Amygdala (tissue), 56 donors: ENCODE data around the gene ALDH1A3.
"Not testable (repeated sequence)": the region's sequence is repeated elsewhere in the genome, so short reads cannot be mapped to it uniquely, and the experiment has no call there.

Experiments
- DNase-seq, 56 donors: peaks; one replicate each; lab custom pipeline; 2025; lab: John Stamatoyannopoulos, UW

Gene ALDH1A3

GRCh38 chr15:100879464-100880138 is at the start of gene ALDH1A3:
Gene ALDH1A3 (plus strand): TSS chr15:100879831. CDS start chr15:100879908, 77 bp downstream.
- DNase-seq: peak in 2 of 56 donors; percentile 18 to 21

DNA sequence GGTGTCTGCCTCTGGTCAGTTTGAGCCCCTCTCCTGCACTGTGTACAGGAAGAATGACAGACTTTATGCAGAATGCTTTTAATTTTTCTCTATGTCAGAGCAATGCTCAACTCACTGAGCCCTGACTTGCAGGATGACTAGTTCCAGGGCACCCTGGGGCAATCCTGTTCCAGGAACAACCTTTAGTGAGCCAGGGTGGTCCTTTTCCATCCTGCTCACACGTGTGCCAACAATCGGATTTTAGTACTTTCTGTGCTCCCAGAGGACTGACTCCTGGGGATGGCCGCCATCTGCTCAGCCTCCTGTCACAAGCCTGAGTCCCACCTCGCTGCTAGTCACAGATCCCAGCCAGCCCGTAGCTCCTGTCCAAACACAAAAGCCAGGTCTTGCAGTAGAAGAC is 48.2 kb upstream of the ALDH1A3 start:
- DNase-seq: no peak

- DNase-seq: no peak
Observed at GRCh38 chr15:100832149-100832942, 47.3 kb upstream of the ALDH1A3 start.

- peak in 1 of 56 donors; percentile 15 for DNase-seq
Observed at GRCh38 chr15:100833417-100834389, 45.9 kb upstream of the ALDH1A3 start.

GRCh38 chr15:100834731-100835130 is 44.9 kb upstream of the ALDH1A3 start:
- no peak for DNase-seq

DNA sequence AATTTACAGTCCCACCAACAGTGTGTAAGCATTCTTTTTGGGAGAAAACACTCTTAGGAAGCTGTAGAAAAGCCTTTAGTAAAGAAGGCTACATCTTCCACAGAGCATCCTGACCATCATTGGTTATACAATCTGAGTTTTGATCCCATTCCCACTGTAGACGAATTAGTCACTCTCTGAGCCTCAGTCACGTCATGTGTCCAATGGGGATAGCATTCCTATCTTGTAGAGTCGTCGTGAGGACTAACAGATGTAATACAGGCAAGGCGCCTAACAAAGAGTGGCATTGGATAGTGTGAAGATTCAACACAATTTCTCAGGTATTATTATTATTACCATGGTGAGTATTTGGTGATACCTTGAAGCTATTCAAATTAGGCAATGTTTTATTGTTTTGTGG is 44.0 kb upstream of the ALDH1A3 start:
- DNase-seq: no peak

GRCh38 chr15:100836501-100836900 is 43.1 kb upstream of the ALDH1A3 start:
- DNase-seq: no peak

GRCh38 chr15:100841426-100841825 is 38.2 kb upstream of the ALDH1A3 start:
- no peak for DNase-seq

DNA sequence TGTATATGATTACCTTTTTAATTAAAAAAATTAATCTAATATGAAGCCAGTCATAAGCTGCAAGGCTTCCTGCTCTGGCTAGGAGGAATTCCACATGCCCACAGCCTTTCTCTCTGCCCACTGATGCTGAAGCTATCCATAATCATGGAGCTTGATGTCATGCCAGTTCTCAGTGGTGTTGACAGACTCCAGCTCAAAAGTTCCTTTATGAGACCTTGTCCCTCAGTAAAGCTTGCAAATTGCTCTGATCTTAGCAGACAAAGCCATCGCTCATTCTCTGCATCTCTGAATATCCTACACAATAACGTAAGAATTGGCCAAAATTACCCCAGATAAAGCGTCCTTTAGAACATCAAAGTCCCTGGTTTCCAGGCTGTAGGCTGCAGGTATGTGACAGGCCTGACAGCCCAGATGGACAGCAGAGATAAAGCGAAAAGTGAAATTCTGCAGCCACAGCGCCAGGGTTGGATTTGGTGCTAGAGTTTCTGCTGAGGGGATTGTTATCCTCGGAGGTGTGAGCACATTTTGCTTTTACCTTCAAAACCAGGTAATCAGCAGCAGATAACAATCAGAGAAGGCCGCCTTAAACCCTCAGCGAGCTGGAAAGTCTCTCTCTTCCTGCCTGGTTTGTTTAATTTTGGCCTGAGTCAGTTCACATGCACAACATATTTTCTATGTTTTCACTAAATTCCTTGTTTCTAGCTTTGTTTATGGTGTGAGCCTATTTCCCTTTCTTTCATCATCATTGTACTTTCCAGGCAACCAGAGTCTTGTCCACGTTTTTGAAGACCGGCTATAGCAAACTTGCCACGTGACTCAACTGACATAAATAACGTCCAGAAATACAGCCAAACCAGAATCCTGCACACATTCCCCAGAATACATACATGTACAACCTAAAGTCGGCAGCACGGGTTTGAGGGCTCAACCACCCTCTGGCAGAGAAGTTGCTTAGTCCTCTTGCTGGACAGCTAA is 36.6 kb upstream of the ALDH1A3 start:
- no peak for DNase-seq

DNA sequence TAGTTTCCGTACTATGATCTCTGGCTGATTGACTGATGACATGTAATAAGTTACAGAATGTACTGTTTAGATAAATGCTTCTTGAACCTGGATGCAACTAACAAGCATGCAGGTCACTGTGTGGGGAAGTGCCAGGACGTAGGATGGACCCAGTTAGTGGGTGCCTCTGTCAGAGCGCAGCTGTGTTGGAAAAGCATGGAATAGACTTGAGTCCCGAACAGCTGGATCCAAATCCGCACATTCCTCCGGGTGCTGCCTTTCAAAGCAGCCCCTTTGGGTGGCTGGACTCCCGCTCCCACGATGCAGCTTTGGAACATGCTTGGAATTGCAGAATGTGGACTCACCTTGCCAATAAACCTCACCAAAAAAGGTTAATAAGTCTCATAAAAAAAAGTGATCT is 35.5 kb upstream of the ALDH1A3 start:
- no peak for DNase-seq

DNA sequence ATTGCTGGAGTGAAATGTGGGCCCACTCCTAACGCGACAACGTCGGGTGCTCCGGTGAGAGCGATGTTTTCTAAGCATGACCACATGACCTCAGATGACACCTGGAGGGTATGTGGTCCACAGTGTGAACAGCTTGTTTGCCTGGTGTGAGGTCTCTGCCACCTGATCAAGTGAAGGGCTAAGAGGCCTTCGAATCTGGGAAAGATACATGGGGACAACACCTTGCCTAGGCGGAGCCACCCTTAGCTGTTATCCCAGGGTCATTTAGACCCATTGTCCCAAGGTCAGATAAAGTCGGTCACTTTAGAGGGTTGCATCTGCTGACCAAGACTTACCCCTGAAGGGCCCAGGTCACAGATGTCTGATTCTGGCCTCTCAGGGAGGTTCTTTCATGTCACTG is 34.9 kb upstream of the ALDH1A3 start:
- DNase-seq: no peak

- DNase-seq: no peak
Observed at GRCh38 chr15:100847194-100847593, 32.4 kb upstream of the ALDH1A3 start.

DNA sequence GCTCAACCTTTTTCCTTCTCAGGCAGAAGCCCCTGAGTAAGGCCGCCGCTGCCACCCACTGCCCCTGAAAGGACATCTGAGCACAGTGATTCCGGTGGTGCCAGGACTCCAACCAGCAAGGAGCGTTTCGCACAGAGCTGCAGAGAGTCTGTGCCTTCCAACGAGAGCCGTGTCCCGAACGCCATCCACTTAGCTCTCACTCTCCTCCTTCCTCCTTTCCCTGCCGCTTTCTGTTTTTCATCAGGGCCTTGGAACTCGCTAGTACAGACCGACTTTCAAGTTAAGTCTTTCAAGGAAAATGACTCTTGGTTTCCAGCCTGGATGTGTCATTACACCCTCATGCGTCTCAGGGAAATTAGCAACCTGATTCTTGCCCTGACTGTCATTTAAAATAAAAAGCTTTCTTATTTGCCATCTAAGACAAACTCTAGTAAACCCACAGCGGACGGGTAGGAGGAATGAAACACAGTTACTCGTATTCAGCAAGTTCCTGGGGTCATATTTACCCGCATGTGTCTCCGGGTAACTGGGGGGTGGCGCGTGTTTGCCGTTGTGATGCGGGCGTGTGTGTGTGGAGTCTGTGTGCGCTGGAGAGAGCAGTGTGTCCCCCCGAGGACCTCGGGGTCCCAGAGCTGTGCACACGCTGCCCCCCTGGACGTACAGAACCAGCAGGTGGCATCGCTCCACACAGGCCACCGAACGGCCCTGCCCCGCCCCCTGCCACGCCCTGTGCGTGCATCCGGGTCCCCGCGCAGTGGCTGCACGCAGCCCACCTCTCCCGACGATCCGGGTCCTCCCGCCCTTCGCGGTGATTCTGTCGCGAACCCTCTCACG is 30.4 kb upstream of the ALDH1A3 start:
- peak in 39 of 56 donors; percentile 10 to 75 (median 38) for DNase-seq

DNA sequence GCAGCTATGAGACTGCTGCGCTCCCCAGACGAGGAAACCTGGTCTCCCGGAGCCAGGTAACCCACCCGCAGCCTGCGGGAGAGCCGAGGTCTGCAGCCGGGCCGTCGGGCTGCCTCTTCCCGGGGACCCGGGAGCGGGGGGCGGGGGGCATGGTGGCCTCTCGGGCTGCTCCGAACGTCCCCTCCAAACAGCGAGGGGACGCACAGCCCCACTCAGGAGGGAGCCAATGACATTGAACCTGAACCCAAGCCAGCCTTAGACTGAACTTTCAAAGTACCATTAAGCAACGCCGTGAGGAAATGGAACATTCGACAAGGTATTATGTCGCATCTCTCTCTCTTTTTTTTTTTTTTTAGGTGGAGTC is 29.8 kb upstream of the ALDH1A3 start:
- DNase-seq: no peak

- DNase-seq: not testable (repeated sequence)
Observed at GRCh38 chr15:100851428-100852015, 28.1 kb upstream of the ALDH1A3 start.

DNA sequence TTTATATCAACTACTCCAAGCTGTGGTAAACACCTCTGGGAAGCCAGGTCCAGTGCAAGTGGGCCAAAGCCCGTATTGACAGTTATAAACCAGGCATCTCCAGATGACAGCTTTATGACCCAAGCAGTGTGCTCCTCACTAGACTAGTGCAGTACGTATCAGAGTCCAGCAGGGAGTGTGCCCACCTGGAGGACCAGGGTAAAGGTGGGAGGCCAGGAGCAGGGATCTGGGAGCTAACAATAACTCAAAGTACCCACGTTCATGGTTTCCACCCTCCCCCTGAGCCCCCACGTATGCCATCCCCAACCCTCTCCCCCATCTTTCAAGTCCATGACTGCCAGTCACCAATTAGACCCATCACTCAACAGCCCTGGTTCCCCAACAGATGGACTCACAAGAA is 27.0 kb upstream of the ALDH1A3 start:
- no peak for DNase-seq

- DNase-seq: peak in 1 of 56 donors; percentile 8
Observed at GRCh38 chr15:100853676-100854440, 25.8 kb upstream of the ALDH1A3 start.

DNA sequence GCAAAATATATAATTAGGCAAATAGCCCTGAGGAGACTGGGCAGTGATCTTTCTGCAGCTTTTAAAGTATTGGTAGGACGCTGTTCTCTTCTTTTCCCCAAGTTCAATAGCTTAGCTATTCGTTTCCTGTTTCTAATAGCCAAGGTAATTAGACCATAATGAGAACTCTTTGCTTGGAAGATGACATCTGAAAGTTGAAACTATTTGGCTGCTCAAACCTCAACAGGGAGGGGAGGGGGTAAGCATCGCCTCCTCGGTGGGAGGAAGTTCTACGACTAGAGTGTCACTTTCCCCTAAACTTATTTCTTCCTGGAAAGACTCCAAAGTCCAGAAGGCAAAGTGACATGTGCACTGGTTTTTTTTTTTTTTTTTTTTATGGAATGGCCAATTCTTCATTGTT is 22.8 kb upstream of the ALDH1A3 start:
- DNase-seq: no peak
